RPMI8226 (cell line): Measurements from ENCODE around the gene KCNQ1.
A peak's percentile ranks its signal among the peaks of the same experiment; 100 is the strongest.

ENCODE experiments used
- DNase-seq: peaks from one replicate; pipeline ENCODE4 v3.0.0-alpha.2; 2015

Gene KCNQ1

DNA sequence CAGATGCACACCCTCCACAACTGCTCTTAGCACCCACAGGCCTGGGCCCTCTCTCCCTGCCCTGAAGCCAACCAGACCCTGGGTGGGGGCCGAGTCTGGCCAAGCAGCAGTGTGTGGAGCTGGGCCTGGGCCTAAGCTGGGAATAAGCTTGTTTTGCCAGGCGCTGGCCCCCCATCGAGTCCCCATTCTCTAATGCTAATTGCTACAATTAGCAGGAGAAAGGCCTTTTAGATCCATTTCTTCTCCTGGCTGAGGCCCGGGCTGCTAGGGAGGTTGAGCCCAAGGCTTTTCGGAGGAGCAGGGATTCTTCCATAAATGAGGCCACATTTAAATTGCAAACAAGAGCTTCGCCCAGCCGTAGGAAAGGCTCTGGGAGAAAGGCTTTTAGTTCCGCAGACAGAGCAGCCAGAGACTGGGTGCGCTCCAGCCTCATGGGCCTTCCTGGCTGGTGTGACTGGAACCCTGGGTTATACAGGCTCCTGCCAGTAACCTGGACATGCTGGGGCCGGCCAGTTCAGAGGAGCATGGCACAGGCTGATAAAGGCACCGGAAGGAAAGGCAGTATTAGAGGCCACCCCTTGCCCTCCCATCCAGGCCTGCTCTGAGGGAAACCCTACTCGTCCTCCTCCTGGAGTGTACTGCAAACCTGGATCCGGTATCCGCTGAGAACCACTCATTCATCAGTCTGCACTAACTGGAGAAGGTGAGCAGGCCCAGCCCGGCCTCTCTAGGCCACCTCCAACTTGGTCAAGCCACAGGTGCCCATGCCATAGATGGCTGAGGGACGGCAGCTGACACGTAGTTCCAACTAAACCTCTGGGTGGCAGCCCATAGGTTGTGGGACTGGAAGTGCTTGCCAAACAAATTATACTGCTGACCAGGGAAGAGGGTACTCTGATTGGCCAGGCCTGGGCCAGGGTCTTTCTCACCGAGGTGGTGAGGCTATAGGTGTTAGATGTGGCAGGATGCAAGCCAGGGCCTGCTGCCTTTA is 248.8 kb downstream of the KCNQ1 start:
- no peak for DNase-seq

DNA sequence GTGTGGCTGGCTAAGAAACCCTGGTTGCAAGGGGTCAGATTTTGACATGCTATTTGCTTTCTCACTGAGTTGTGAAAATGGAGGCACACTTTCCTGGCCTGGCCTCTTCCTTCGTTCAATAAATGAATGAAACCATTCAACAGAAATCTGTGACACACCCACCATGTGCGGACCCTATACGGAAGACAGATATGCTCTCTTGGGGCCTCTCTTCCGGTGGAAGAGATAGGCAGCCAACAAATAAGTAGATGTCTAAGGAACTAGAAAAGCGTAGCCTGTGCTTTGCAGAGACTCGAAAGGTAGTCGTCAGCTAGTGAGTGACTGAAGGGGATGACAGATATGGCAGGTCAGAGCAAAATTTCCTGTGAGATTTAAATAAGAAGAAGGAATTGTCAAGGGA is 249.7 kb downstream of the KCNQ1 start:
- no peak for DNase-seq

DNA sequence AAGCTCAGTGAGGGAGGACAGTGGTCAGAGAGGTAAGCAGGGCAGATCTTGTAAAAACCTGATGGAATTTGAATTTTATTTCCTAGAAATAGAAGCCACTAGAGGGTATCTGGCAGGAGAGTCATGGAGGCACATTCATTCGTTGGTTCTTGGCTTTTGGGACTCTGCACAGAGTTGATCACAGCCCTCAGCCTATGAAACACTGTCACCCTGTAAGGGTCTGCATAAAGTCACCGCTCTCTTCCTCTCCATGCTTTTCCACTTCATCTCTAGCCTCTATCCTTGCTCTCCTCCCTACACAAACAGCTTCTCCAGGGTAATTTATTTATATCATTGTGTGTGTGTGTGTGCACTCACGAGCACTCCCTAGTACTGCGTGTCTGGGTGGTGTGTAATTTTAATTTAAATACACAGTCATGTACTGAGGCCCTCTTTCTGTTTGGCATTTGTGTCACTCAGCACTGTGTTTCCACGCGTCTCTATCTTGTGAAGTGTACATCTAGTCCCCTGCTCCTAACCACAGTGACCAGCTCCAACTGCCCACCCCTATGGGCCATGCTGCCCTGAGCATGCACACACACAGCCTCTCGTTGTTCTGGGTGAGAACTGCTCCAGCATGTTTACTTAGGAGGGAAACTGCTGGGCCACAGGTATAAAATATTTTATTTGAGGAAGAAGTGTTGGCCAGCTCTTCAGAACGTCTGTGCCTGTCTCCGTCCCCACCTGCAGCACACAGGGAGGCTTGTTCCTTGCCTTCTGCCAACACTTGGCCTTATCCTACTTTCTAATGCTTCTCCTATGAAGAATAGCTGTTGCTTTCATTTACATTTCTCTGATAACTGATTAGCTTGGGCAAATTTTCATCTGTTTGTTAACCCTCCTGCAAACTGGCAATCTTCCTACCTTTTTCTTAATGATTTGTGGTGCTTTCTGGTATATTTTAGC is 250.5 kb downstream of the KCNQ1 start:
- DNase-seq, result no peak

DNA sequence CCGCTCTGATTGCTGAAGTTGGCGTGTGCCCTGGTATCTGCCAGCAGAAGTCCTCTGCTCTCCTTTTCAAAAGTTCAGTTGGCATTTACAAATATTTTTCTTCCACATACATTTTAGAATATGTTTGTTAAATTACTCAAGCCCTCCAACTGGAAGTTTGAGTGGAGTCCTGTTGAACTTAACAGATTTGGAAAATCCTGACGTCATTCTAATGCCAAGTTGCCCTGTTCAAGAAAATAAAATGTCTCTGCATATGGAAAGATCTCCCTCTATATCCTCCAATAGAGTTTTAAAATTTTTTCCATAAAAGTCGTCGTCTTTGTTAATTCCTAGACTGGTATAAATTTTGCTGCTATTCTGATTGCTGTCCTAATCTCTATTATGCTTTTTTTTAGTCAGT is 251.6 kb downstream of the KCNQ1 start:
- no peak for DNase-seq

DNA sequence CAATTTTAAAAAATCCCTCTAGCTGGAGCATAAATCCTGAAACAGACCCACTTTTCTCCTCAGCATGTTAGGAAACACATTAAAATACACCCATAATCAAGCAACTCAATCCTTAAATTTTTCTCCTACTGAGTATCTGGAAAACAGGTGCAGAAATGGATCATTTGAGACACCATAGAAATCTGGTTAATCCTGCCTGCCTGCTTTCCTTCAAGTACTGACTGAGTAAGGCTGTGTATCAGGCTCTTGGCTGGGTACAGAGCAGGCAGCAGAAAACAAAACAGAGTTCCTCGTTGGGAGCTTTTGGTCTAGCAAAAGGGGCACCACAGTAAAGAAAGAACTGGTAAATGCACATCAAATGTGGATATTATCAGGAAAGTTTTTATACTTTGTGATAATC is 253.1 kb downstream of the KCNQ1 start:
- DNase-seq, result no peak

DNA sequence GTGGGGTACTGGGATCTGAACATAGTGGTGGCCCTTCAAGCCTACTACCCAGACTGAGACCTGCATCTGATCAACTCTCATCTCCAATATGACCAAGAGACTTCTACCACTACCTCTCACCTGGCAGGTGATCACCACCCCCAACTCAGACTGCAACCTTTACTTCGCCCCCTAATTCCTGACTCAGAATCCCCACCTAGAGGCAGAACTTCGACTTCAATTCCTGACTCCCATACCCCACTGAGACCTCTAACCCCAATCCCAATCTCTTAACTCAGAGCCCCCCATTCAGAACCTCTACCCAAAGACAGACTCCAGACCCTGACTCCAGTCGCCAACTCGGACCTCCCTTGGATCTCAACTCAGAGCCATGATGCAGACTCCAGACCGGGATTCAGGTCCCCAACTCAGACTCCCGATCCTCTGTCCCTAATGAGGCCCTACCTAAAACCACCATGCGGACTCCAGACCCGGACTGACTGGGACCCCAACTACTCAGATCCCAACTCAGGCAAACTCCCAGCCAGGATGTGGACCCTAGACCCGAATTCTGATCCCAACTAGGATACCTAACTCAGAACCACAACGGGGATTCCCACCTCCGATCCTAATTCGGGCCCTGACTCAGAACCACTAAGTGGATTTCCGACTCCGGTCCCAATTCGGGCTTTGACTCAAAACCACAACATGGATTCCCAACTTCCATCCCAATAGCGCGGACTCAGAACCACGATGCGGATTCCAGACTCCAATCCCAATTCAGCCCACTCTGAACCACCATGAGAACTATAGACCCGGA is 253.8 kb downstream of the KCNQ1 start:
- no peak for DNase-seq

DNA sequence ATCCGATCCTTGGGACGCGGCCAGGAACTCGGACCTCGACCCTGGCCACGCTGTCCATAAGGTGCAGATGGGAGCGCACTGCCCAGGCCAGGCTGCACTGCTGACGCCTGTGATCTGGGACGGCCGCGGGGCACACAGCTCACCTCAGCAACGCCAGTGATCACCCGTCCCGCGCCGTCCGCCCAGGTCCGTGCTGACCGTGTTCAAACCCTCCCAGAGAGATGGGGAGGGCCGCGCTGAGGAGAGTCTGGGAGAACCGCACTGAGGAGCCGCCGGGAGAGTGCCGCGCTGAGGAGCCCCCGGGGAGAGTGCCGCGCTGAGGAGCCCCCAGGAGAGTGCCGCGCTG is 254.3 kb downstream of the KCNQ1 start:
- no peak for DNase-seq

DNA sequence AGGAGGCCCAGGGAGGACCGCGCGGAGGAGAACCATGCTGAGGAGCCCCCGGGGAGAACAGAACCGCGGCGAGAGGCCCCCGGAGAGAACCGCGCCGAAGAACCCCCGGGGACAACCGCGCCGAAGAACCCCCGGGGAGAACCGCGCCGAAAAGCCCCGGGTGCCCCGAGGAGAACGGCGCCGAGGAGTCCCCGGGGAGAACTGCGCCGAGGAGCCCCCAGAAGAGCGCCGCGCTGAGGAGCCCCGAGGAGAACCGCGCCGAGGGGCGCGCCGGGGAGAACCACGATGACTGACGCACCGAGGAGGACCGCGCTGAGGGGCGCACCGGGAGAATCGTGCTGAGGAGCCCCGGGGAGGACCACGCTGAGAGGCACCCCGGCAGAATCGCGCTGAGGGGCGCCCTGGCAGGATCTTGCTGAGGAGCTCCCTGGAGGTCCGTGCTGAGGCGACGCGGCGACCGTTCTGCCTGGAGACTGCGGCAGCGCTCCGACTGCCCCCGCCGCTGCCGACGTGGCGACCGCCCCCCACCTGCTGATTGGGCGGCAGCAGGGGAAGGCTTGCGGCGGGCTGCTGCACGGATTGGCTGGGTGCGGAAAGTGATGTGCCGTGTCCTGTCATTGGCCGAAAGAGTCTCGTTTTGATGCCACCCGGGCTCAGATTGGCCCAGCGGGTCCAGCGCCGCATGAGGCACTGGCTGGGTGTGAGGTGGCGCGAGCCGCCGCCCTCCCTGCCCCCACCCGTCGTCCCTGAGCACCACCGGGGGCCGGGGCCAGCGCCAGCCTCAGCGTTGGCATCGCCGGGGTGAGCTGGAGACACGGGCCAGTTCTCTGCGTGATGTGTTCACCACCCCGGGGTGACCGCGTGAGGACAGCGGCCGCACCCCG is 255.0 kb downstream of the KCNQ1 start, which contains the start of gene KCNQ1OT1:
TSS of gene KCNQ1OT1 (minus strand) at position 464 of the 884 bp plus-strand sequence.
- no peak for DNase-seq

DNA sequence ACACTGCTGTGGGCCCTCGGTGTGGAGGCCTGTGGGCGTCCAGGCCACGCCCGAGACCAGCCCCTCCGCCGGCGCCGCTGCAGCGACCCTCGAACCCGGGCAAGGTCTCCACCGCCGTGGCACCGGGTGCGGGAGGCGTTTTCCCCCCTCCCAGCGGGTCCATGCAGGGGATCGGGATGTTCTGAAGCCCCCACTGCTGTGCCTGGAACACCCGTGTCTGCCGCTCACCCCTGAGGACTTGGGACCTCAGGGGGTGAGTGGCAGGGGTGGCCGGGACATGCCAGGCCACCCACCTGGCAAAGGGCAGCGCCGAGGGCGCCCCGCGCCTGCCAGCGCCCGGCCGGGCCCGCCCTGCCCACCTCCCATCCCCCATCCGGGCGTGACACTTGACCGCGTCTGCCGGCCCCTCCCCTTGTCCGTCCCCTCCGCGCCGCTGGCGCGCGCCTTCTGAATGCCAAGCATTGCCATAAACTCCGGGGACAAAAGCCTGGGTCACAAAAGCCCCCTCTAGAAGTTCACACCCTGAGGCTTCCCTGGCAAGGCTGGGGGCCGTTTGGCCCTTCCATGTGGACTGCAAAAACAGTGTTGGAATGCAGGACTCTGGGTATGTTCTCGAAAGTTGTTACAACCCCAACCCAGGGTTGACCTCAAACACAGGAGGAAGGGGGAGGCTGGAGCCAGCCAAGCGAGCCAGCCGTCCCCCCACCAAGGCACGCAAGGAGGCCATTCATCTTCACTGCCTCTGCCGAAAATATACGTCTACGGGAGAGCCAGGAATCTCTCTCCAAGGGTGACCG is 255.8 kb downstream of the KCNQ1 start:
- no peak for DNase-seq

DNA sequence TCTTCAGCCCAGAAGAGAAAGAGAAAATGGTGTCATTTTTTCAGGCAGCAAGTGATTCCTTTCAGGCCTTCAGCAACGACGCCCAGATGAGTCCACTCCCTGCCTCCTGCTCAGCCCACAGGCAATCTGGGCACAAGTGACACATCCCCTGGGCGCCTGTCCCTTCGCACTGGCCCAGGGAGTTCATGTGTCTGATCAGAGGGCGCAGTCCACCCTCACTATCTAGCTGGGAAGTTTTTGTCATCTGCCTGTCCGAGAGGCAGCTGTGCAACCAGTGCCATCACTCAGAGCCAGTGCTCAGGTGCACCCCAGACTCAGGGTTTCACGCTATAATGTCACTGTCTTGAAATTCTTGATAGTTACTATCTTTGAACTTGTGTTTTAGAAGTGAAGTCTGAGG is 256.4 kb downstream of the KCNQ1 start:
- no peak for DNase-seq

DNA sequence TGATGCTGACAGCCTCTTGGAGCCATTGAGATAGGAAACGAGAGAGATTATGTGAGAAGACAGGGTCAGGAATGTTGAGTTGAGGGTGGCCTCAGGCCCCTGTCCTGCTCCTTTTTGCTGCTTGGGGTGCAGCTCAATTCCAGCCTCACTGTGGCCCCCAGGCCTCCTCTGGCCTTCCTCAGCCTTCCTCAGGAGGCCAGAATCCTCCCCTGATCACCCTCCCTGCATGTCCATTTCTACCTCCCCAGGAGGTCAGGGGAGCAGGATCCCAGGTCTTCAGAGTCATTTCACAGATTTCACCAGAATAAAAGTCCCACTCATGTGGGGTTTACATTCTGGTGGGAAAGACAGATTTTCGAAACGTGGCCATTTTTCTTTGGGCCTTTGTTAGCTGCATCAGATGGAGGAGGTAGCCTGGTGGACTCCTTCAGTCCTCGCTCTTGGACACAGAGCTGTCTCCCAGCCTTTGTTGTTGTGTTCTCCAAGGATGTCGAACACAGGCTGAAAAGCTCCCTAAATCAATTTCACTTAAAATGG is 257.2 kb downstream of the KCNQ1 start:
- no peak for DNase-seq

DNA sequence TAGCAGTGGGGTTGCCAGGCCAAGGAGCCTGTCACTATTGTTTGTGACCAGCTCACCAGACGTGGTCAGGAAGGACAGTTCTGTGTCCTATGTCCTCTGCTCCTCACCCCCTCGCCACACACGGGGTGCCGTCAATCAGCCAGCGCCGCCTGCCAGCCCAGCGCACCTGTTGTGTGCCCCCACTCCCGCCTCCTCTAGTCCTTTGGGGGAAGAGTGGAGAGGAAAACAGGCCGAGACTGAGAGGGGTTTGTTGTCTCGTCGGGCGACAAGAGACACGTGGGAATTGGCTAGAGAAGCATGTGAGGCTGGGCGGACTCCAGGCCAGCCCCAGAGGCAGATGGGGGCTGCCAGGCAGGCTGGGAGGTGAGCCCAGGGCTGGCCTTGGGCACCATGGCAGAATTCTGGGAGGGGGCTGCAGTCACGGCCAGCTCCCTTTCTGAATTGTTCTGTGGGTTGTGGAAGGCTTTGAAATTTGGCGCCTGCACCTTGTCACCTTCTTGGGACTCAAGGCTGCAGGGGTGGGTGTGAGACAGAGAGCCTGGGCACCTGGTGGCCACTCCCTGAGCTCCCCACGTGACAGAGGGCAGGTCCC is 258.1 kb downstream of the KCNQ1 start:
- no peak for DNase-seq

DNA sequence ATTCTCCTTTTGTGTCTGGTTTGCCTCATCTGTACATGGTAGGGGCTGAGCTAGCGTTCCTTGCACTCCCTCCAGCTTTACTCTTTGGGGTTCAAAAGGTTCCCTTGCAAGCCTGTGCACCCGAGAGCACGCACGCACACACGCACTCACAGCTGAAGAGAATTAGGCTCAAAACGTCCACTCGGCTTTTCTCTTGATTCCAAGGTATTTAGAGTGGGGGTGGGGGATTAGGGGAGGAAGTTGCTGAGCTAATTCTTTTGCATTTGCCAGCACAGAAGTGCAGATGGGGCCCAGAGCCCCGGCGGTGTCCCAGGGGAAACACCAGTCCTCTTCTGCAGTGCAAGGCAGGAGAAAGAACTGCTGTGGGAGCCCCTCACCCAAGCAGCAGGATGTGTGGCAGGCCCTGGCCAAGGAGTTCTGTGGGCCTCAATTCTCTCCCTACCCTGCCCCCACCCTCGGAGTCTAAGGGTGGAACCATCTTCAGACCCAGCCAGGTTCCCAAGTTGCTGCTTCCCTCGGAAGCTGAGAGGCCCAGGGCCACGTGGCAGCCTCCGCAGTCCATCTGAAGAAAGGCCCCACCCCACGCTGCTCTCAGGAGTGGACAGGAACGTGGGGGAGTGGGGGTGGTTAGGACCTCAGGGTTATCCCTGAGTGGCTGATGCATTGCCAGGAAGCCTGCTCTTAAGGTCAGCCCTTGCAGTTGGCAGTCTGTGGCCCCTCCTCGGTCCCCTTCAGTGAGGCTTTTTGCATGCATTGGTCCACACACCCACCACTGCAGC is 258.7 kb downstream of the KCNQ1 start:
- peak; percentile 69 for DNase-seq

DNA sequence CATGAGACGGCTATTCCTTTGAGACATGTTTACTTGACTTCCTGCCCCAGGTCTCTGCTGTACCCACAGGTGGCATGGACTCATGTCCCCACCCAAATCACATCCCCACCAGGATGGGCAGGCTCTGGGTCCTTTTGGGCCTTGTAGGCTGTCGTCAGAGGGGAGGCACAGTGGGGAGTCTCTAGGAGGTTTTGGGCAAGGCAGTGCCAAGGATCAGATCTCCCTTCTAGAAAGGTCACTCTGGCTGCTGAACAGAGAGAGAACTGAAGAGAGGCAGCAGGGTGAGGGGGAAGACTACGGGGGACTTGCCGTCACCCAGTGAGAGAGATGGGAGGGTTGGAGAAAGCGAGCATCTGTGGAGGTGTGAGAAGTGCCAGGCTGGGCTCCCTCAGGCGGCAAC is 259.5 kb downstream of the KCNQ1 start:
- DNase-seq, result no peak

DNA sequence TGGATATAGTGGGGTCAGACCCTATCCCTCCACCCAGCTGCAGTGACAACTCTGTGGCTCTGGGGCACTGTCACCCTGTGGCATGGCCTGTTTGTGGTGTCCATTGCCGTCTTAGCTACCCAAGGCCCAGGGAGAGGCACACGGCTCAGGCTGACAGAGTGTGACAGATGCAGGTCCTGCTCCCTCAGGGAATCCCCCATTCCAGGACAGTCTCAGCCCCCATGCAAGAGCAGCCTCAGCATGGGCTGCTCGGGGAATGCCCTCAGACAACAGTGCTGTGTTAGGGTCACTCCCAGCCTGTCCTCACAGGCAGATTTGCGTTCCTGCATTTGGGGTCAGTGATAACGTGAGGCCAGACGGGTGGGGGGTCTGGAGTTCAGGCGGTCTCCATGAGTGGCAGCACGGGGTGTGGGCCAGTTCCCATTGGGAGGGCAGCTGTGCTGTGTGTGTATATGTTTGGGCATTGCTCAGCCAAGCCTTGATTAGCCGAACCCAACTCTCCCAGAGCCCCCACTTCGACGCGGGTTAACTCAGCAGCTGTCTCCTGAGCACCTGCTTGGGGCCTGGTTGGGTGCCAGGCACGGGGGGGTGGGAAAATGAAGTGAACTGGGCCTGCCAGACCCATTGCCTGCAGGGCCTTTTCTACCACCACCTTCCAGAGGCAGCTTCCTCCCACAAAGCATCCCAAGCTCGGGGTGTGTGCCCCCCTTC is 260.2 kb downstream of the KCNQ1 start:
- no peak for DNase-seq

DNA sequence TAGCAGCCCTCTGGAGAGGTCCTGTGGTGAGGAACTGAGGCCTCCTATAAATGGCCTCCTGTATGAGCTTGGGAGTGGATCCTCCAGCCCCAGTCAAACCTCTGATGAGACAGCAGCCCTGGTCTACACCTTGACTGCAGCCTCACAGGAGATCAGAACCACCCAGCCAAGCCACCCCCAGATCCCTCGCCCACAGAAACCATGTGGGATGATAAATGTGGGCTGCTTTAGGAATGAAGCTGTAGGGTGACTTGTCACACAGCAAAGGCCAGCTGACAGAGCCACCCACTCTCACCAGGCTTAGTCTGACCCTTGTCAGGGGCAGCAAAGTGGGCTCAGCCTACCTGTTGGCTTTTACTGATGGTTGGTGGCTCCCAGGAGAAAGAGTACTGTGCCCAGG is 261.5 kb downstream of the KCNQ1 start:
- no peak for DNase-seq

DNA sequence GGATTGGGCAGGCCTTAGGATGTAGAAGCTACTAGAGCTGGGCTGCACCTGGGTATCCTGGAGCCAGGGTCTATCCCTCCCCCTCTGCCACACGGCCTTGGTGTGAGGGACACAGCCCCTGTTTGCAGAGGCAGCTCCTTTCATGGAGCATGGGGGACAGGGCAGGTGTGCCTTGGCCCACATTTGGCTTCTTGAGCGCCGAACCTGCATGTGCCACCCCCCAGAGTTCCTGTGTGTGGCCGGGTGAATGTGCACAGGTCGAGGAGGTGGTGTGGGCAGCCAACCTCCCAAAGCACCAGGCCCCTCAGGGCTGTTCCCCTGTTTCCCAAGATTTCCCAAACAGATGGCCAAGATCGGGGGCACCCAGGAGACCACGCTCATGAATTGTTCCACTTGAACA is 262.9 kb downstream of the KCNQ1 start:
- no peak for DNase-seq

DNA sequence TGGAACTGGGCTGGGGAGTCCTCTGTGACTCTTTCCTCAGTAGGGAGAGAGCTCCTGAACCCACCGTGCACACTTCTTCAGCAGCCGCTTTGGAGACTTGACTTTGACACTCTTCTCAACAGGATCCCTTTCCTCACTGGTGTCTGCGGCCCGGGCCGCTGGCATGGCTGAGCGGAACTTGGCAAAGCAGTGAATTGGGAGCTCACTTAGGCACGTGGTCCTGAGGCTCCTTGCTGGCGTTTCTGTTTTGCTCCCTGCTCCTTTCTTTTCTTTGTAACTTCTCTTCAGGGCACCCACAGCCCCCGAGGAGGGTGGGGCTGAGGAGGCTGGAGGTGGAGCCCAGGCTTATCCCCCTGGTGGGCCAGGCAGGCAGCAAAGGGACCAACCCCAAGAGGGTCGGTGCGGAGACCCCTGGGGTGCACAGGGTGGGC is 263.4 kb downstream of the KCNQ1 start:
- no peak for DNase-seq
